Putamen (tissue), 1 donor: ENCODE measurements around the gene CDC45.
A peak's percentile ranks its signal among the peaks of the same experiment; 100 is the strongest.

ENCODE experiments used
- DNase-seq: peaks from one replicate; pipeline ENCODE4 v3.0.0-alpha.2; 2016; ENCODE audit warnings: low spot score

CDC45 gene

DNA sequence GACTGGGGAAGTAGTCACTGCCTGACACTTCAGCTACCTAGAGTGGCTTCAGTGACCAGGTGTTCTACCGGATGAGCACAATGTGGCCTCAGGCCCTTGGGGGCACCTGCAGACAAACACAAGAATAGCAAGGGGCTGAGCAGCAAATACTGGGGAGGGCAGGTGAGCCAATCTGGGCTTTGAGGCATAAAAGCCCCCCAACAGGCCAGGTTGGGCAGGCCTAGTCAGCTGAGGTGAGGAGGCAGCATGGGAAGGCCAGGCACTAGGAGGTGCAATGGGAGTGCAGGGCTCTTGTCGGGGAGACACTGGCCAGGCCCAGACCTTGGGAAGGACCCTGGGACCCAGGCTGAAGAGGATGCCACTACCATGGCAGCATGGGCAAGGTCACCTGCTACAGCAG is 9.7 kb upstream of the CDC45 start:
- DNase-seq: no peak

DNA sequence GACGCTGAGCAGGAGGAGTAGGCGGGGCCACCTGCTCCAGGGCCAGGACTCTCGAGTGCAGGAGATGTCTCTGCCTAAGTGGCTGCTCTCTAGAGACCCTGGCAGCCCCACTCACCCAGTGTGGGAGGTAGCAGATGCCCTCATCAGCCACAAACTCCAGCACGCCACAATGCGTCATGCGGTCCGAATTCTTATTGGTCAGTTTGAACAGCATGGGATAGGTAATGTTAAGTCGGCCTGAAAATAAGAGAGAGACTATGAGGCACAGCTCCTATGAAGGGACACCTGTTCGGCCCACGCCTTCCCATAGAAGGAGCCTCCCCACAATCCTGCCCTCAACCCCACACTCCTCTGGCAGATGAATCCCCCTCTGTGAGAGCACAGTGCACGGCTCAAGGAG is 8.1 kb upstream of the CDC45 start:
- DNase-seq: no peak

DNA sequence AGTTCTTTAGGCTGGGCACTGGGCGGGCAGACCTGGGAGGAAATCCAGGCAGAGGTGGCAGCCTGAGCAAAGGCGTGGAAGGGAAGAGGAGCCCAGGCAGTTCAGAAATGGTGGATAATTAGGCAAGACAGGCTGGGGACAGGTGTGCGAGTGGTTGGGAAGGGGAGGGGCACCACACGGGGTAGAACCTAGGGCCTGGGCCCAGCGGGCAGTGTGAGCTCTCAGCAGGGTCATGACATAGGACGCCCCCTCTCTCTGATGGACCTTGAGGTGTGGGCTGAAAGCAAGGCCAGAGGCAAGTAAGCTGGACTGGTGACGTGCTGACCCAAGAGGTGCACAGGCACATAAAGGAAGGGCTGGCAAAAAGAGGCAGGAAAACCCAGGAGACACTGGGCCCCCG is 7.5 kb upstream of the CDC45 start:
- no peak for DNase-seq

DNA sequence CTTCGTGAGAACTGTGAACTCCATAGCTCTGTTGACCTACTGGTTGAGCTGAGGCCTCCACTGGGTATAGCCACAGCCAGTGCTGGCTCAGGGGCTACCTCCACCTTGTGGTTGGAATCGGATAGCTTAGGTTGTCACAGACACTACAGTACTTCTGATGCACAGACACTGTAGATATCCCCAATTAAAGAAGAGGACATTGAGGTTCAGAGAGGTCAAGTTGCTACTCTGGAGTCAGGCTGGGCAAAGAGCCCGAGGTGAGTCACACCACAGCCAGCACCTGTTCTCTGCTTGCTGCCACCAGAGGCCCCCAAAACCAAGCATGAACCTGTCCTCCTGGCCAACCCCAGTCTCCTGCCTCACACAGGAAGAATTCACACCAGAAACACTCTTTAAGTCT is 6.1 kb upstream of the CDC45 start:
- no peak for DNase-seq

- DNase-seq: no peak
Measured at GRCh38 chr22:19476023-19476422, 3.7 kb upstream of the CDC45 start.

GRCh38 chr22:19477321-19478044 is 2.2 kb upstream of the CDC45 start:
- no peak for DNase-seq

GRCh38 chr22:19478045-19478900 is 1.4 kb upstream of the CDC45 start:
- no peak for DNase-seq

- peak; percentile 83 for DNase-seq
Measured at GRCh38 chr22:19478901-19479354, 792 bp upstream of the CDC45 start, which contains the start of gene UFD1. UFD1 (minus strand) TSS chr22:19479193; CDS start chr22:19479085, 108 bp downstream.

DNA sequence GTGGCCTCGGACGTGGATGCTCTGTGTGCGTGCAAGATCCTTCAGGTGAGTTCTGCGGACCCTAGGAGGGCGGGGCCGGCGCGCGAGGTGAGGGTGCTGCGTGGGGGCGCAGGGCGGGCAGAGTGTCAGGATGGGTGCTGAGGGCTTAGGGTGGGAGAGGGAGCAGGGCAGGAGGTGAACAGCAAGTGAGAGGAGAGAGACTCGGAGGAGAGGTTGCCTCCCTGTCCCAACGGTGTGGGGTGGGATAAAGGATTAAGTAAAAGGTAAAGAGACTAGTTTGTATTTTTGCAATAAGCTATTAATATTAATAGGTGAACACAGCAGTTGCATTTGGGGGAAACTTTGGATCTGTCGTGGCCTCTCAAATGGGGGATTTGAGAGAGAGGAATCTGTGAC is 451 bp downstream of the CDC45 start:
- no peak for DNase-seq

GRCh38 chr22:19480789-19481188 is 1.1 kb downstream of the CDC45 start:
- no peak for DNase-seq

GRCh38 chr22:19482297-19482696 is 2.6 kb downstream of the CDC45 start:
- no peak for DNase-seq

DNA sequence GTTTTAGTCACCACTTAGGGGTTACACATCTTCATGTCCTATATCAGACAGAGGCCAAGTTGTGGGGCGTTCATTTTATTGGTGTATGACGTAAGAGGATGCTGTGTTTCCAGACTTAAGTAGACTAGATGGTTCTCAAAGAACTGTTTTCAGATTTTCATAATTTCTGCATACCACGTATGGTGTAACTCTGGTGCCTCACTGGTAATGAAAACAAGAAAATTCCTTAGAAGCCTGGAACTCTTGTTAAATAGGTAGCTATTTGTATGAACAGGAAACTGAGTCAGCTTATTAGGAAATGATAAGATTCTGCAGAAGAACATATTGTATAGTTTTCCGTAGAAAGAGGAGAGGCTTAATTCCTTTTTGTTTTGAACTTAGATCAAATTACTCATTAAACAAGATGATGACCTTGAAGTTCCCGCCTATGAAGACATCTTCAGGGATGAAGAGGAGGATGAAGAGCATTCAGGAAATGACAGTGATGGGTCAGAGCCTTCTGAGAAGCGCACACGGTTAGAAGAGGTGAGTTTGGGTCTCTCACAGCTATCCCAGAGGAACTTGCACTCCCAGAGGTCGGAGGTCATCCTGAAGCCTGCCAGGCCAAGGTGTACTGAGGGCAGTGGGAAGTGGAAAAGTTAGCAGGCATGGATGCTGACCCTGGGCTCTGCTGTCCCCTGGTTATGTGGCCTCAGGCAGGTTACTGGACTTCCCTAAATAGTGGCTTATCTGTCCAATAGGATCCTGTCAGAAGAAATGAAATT is 3.9 kb downstream of the CDC45 start:
- no peak for DNase-seq

- DNase-seq: no peak
Measured at GRCh38 chr22:19488285-19488684, 8.6 kb downstream of the CDC45 start.

- DNase-seq: no peak
Measured at GRCh38 chr22:19488884-19489843, 9.4 kb downstream of the CDC45 start.

DNA sequence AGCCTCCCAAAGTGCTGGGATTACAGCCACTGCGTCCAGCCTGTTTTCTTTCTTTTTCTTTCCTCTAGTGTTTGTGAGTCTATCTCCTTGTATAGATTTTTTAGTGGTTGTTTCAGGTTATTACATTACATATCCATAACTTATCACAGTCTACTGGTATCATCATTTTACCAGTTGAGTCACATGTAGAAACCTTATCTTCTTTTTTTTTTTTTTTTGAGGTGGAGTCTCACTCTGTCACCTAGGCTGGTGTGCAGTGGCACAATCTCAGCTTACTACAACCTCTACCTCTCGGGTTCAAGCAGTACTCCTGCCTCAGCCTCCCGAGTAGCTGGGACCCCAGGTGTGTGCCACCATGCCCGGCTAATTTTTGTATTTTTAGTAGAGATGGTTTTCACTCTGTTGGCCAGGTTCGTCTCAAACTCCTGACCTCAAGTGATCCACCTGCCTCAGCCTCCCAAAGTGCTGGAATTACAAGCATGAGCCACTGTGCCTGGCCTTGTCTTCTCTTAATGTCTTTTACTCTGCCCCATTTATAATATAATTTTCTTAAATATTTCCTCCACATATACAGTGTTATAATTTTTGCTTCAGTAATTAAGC is 11.0 kb downstream of the CDC45 start:
- no peak for DNase-seq

- DNase-seq: no peak
Measured at GRCh38 chr22:19492504-19493174, 12.9 kb downstream of the CDC45 start.

DNA sequence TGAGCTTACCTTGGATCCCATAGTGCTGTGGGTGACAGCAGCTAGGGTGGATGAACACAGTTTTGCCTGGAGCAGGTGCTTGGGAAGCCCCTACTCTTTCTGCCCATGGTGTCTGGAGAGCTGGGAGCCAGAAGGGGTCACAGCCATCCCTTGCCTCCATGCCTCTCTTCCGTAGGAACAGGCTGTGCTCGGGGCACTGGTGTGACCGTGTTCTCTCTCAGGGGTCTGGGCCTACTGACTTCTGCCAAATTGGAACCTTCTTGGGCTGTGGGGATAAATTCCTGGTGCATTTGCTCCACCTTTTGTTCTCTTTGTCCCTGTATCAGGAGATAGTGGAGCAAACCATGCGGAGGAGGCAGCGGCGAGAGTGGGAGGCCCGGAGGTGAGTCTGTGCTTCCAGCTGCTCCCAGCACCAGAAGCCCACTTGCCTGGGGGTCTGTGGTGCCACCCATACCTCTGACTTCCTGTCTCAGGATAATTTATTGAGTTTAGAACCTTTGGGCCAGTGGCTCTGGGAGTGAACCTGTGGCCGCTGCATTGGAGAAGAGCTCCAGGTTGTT is 14.4 kb downstream of the CDC45 start:
- DNase-seq: no peak

DNA sequence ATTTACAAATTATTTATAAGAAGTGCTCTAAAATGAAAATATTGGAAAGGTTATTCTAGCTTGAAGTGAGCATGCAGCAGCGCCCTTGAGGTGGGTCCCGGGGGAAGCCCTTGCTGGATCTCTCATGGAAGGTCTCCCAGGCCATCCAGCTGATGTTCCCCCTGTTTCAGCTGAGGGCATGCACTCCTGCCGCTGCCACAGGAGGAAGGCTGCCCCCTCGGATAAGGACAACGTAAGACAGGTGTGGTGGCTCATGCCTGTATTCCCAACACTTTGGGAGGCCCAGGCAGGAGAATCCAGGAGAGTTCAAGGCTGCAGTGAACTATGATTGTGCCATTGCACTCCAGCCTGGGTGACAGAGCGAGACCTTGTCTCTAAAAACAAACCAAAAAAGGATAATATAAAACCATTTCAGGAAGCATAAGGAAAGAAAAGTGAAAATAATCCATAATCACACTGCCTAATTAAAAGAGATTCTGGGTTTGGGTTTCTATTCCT is 15.0 kb downstream of the CDC45 start:
- no peak for DNase-seq

- DNase-seq: no peak
Measured at GRCh38 chr22:19495562-19496323, 16.0 kb downstream of the CDC45 start.
